HG03108 (cell line): Measurements from ENCODE around the gene NEGR1.

ENCODE experiments used
- ATAC-seq: cut with Tn5 transposase; IDR thresholded peaks from one replicate; pipeline ENCODE4 v1.9.1; 2021; ENCODE audit warnings: moderate library complexity; ENCODE audit not compliant: unreplicated experiment

NEGR1 gene

GRCh38 chr1:71417421-71417820 is 864.9 kb downstream of the NEGR1 start:
- ATAC-seq = no peak

GRCh38 chr1:71414179-71414578 is 868.2 kb downstream of the NEGR1 start:
- ATAC-seq = no peak

- no peak for ATAC-seq
These were observed 868.7 kb downstream of the NEGR1 start for GRCh38 chr1:71413441-71414175.

- ATAC-seq = no peak
These were observed 882.3 kb downstream of the NEGR1 start for GRCh38 chr1:71400050-71400449.

GRCh38 chr1:71399594-71399993 is 882.7 kb downstream of the NEGR1 start:
- no peak for ATAC-seq

GRCh38 chr1:71393301-71393700 is 889.0 kb downstream of the NEGR1 start:
- no peak for ATAC-seq

GRCh38 chr1:71390518-71390917 is 891.8 kb downstream of the NEGR1 start:
- no peak for ATAC-seq

- ATAC-seq = no peak
These were observed 904.5 kb downstream of the NEGR1 start for GRCh38 chr1:71377886-71378285.

GRCh38 chr1:71372496-71372895 is 909.8 kb downstream of the NEGR1 start:
- no peak for ATAC-seq

GRCh38 chr1:71371581-71371980 is 910.8 kb downstream of the NEGR1 start:
- no peak for ATAC-seq

- ATAC-seq = no peak
These were observed 918.1 kb downstream of the NEGR1 start for GRCh38 chr1:71364236-71364635.

GRCh38 chr1:71362691-71363090 is 919.6 kb downstream of the NEGR1 start:
- ATAC-seq = no peak

- no peak for ATAC-seq
These were observed 920.3 kb downstream of the NEGR1 start for GRCh38 chr1:71362076-71362475.

- ATAC-seq = no peak
These were observed 924.6 kb downstream of the NEGR1 start for GRCh38 chr1:71357708-71358107.

GRCh38 chr1:71351438-71351837 is 930.9 kb downstream of the NEGR1 start:
- ATAC-seq = no peak

GRCh38 chr1:71350805-71351204 is 931.5 kb downstream of the NEGR1 start:
- no peak for ATAC-seq

- no peak for ATAC-seq
These were observed 932.0 kb downstream of the NEGR1 start for GRCh38 chr1:71350330-71350729.
